ENCODE measurements around the gene EEPD1.
A peak's percentile ranks its signal among the peaks of the same experiment; 100 is the strongest.

EEPD1 gene

DNA sequence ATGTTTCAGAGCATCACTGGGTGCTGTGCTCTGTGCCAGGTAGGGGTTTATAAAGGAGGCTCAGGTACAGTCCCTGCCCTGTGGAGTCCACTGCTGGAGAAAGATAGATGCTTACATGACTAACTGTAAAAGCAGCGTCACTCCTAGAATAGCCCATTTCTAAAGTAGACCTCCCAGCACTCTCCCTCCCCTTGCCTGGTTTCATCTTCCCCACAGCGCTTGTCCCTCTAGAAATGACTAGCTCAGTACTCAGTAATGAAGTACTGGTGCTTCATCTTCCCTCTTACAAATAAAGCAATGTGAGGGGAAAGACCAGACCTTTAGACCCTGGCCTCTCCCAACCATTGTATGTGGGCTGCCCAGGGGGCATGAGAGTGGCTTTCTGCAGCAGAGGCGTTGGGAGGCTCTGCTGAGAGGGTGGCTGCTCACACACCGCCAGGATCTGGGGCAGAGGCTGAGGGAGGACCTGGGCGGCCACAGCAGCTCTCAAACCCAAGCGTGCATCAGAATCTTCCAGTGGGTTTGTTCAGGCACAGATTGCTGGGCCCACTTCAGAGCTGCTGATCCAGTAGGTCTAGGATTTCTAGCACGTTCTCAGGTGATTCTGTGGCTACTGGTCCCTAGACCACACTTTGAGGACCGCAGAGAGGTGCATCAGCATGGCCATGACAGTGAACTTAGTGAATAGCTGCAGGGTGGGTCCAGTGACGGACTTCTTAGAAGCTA, 126.3 kb downstream of the EEPD1 start:
- no peak for DNase-seq (ENCODE audit: low spot score)

DNA sequence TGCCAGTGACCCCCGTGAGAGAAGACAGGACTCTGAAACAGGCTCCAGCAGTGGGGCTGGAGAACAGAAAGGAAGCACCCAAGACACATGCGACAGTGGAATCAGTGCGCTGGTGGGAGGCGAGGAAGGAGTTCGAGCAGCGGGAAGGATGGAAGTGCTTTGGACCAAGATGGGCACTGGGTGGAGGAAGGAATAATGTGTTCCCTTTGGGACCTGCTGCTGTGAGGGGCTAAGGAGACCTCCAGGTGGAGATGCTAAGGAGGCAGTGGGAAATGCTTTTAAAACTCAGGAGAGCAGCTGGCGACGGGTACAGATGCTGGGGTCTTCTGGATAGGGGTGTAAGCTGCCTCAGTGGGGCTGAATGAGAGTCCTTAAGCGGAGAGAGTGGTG, 126.9 kb downstream of the EEPD1 start:
- DNase-seq (ENCODE audit: low spot score): no peak

DNA sequence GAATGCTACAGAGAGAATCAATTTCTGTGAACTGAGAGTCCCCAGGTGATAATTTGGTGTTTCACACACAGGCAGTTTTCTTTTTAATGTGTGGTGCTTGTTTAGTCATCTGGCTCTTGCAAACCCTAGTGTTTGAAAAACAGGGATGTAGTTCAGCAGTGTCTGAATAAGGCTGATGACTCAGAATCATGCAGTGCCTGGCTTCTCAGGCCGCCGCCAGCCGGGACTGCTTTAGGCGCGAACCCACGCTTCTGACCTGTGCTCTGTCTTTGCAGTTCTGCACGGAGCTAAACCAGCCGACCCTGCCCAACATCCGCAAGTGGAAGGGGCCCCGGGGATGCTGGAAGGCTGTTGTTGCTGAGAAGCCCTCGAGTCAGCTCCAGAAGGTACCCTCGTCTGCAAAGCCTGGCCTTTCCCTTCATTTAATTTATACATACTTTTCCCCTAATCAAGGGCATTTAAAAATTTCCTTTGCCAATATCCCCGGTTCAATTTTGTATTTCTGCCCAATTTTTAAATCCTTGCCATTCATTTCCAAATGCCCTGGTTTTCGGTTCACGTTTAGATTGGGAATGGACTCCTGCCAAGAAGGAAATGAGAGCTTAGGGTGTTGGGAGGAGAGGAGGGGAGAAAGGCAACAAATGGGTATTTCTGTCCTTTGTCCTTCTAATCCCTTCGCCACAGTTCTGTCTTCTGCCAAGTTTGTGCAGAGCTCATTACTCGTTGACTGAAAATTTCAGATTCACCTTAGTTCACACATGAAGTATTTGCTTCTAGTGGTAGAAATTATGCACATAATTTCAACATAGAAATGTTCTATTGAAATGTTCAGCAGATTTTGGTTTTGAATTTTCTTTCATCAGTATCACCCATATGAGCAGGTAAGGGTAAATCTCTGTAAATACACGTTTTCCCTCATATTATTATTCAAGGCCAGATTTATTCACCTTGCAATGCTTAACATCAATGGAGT, 128.1 kb downstream of the EEPD1 start:
- no peak for DNase-seq (ENCODE audit: low spot score)

DNA sequence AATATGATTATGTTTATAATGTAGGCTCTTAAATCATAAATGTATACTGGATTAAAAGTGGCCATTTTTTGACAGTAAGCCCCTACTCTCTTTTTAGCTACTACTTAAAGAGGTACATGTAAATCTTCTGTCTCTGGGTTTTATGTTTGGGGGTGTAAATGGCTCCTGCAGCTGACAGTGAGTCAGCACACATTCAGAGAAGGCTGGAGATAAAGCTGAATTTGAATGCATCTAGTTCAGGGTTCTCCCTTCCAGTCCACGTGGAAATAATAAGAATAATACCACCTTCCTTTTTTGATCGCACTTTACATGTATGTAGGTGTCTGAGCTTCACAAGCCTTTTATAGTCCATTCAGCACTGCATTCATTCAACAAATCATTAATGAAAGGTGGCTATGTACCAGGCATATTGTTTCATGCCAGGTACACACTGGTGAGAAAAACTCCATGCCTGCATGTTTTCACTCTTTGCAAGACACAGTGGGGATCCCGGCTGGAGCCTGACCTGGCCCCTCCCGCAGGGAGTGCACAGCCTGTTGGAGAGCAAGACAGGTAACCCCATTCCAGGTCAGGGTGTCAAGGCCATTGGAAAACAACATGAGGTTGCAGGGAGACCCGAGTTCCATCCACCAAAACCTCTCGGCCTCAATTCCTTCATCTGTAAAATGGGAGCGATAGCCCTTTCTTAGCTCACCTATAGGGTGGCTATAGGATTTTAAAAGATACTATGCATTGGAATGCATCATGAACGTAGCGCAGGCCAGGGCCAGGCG, 129.1 kb downstream of the EEPD1 start:
- DNase-seq (ENCODE audit: low spot score): no peak

DNA sequence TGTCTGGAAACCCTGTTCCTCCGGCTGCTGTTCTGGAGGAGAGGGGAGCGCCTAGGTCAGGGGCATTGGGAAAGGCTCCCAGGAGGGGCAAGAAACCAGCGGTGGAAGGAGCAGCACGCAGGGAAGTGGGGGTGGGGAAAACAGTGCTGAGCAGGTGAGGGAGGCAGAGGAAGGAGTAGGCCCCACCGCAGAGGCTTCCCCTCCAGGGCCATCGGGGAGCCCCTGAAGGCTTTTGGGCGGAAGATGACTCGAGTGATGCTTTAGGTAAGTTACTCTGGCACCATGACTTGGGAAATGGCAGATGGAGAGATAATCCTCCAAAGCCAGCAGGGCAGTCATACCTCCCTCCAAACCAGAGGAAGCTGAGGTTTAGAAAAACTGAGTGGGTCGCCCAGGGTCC, 130.1 kb downstream of the EEPD1 start:
- DNase-seq (ENCODE audit: low spot score): no peak

DNA sequence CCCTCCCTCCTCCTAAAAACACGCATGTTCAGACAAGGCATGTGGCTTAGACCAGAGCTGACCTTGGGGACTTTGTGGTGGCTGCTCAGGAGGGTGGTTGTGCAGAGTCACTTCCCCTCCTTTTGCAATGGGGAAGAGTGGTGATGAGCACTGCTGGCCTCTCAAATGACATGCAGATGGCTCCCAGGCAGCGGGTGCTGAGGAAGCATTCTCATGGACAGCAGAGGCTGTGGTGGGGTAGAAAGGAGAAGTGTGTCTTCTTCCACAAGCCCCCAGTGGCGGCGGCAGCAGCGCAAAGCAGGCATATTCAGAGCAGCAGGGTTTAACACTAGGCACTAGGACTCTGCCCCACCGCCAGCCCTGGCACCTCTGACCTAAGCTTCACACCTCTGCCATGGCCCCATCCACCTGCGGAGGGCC, 130.7 kb downstream of the EEPD1 start:
- no peak for DNase-seq (ENCODE audit: low spot score)

DNA sequence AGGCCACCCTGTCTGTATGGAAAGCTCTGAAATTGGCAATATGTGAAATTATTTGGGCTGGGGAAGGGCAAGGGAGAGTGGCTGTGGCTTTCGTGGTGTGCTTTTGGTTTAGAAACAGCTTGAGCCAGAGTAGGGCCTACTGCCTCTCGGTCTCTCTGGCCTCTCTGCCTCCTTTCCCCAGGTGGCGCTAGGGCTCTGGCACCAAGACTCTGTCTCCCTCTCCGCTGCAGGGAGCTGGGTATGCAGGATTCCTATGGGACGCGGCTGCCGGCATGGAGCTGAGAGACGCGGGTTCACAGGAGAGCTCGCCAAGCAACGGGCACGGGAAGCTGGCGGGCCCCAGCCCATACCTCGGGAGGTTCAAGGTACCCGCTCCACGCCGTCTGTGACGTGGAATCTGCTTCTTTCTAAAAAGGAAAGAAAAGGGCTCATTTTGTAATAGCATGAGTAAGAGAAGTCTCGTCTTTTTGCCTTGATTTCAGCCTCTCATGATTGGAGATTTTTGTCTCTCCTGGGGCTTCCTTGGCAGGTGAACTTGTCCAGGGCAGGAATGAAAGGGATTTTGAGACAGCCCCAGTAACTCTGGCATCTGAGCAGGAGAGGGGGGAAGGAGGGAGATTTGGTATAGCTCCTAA, 131.5 kb downstream of the EEPD1 start:
- no peak for DNase-seq (ENCODE audit: low spot score)

DNA sequence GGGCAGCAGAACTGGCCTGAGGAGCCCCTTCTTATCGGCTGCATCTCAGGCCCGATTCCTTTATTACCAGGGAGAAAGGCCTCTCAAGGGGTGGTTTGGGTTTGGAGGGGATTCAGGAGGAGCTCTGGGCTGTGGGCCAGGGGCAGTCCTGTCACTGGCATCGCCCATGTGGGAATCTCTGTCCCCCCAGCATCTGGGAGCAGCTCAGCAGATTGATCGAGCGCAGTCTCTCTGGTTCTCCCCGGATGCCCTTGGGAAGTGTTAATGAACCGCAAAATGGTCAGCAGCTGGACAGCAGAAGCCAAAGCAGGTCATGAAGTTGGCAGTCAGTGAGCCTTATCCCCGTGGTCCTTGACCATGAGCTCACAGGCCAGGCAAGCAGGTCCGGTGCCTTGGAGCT, 132.2 kb downstream of the EEPD1 start:
- DNase-seq (ENCODE audit: low spot score): no peak

DNA sequence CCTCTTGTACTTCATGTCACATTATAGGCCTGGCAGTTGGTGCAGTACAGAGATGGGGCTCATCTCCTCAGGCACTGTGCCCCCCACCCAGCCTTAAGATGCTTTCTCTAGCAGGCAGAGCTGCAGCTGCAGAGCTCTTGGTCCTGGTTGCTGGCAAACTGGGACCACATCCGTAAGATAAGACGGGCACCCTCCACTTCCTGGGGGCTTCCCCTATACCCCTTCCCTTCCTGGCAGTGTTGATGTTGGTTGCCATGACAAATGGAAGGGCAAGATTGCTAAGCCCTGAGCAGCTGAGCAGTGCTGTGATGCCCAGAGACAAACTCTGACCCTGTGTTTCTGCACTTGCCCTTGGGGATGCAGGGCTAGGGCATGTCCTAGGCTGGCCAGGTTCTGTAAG, 133.2 kb downstream of the EEPD1 start:
- no peak for DNase-seq (ENCODE audit: low spot score)

DNA sequence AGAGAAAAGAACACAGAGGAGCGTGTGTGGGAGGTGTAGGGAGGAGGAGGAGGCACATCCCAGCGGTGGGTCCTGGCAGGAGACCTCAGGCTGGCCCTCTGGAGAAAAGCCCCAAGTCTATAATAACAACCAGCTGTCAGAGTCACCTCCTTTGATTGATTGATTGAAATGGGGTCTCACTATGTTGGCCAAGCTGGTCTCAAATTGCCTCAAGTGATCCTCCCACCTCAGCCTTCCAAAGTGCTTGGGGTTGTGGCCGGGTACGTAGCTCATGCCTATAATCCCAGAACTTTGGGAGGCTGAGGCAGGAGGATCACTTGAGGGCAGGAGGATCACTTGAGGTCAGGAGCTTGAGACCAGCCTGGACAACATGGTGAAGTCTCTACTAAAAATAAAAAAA, 133.6 kb downstream of the EEPD1 start:
- DNase-seq (ENCODE audit: low spot score): no peak

DNA sequence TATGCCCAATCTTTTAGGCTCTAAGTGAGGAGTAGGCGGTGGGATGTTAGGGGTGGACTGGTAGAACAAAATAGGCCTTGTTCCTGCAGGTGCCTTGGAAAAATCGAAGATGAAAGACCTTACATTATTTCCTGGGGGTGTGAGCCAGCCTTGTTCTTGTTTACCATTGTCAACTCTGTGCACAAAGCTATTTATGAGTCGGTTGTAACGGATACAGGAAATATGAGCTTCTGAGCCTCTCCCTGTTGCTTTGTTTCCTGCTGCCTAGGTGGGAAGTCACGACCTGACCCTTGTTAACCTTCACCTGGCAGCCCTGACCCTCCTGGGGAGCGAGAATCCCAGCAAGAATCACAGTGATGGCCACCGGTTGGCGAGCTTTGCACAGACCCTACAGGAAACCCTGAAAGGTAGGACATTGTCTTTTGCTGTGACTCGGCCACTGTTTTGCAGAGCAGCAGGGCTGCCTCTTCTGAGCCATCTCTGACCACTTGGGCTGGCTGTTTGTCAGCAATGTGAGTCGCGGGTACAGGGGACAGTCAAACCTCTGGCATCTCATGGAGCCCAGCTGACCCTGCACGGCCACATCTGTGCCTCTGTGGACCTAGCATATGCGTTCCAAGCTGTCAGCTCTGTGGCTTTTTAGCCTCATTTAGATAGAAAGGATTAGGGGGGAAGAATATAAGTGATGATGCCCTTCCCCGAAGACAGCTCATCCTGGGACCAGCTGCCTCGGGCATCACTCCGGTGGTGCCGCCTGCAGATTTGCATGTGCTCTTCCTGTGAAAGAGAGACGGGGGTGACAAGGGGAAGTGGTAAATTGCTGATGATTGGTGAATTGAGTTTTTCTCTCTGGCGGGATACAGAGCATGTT, 134.6 kb downstream of the EEPD1 start:
- DNase-seq (ENCODE audit: low spot score): no peak

DNA sequence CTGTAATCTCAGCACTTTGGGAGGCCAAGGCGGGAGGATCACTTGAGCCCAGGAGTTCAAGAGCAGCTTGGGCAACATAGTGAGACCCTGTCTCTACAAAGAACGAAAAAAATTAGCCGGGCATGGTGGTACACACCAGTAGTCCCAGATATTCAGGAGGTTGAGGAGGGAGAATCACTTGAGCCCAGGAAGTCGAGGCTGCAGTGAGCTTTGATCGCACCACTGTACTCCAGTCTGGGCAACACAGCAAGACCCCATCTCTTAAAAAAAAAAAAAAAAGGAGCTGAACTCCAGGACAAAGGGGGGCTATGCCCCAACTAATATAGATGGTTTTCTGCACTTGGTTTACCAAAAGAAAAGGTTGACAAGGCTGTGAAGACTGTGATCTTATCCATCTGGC, 135.4 kb downstream of the EEPD1 start:
- DNase-seq (ENCODE audit: low spot score): no peak

DNA sequence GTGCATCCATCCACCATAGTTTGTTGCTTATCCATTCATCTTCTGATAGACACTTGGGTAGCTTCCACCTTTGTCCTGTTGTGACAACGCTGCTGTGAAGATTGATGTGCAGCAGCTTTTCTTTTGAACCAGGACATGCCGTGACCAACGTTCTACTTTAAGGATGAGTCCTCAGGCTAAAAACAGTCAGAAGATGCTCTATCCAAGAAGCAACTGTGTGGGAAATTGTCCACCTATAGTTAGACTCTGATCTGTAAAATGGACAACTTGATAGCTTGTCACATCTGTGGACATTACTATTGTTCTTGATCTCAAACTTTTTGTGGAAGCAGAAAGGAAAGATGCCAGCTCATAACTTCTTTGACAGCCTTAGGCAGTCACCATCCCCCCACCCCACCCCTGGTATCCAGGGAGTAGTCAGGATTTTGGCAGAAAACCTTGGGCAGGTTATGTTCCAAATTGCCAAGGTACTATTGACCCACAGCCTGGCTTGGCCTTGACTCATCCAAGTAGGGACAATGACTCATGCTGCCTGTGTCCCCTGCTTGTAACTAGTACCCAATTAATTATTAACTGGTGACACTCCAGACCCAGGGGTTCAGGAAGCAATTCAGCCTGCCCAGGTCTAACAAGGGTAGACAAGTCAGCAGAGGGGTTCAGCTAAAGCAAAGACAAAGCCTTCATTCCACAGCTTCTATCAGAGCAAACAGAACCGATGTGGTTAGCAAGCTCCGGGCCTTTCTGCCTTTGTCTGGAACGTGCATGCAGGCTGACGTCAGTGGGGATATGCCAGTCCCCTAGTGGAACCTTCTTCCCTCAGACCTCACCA, 137.0 kb downstream of the EEPD1 start:
- DNase-seq (ENCODE audit: low spot score): no peak

DNA sequence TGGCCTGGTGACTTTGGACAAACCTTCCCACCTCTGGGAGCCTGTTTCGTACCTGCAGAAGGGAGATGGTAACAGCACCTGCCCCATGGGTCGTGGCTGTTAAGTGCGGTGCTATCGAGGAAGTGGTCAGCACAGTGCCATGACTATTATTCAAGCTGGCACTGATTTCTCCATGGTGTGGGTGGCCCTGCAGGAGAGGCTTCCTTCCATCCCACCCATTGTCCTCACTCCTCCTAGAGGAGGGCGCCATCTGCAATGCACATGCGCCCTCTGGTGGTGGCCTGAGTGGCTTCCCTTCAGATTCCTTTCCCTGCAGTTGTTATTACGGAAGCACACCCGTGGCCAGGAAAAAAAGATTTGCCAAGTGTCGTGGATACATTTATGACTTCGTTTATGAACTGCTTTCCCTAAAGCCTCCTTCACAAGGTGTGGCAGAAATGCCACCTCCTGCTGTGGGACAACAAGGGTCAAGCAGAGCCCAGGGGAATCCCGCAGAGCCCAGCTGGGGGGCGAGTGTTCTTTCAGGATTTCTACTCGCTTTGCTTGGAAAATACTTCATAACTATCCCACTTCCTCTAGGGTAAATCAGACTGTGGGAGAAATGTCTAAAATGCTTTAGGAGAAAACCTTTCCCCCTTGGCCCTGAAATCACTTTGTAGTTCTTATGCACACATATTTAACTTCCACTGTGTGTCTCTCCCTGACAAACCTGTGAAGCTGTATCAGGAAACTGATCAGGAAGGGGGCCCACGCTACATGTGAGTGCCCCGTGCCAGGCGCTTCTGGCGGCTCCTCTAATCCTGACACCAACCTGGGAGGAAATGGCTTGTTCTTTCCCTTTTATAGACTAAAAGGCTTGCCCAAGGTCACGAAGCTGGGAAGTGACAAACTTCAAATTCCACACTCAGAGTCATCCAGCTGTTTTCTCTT, 138.6 kb downstream of the EEPD1 start:
- peak; percentile 75 for DNase-seq (ENCODE audit: low spot score)

DNA sequence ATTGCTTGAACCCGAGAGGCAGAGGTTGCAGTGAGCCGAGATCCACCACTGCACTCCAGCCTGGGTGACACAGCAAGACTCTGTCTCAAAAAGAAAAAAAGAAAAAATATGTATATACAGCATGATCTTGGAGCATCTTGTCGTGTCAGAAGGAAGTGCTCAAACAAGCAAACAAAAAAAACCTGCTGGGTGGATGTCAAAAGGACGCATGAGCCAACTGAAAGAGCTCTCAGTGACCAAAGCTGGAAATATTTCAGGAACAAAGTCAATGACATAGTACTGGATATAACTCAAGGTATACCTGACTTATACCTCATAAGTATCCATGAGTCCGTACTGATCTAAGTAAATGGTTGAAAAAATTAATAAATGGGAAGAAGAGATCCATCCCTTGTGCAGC, 142.0 kb downstream of the EEPD1 start:
- DNase-seq (ENCODE audit: low spot score): no peak

DNA sequence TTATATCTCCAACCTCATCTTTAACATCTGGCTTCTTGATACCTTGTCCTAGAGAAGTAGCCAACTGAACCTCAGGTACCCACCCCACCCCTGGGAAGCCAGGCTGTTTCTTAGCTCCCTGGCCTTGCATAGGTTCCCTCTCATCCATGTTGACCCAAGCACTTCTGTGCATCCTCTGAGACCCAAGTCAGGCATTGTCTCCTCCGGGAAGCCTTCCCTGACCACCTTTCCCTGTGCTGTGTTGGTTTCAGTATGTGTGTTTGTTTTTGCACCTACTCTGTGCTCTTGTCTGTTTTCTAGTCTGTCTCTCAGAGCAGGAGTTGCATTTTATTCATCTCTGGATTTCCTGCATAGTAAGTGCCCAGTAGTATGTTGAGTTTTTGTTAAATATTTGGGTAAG, 143.2 kb downstream of the EEPD1 start:
- DNase-seq (ENCODE audit: low spot score): no peak

DNA sequence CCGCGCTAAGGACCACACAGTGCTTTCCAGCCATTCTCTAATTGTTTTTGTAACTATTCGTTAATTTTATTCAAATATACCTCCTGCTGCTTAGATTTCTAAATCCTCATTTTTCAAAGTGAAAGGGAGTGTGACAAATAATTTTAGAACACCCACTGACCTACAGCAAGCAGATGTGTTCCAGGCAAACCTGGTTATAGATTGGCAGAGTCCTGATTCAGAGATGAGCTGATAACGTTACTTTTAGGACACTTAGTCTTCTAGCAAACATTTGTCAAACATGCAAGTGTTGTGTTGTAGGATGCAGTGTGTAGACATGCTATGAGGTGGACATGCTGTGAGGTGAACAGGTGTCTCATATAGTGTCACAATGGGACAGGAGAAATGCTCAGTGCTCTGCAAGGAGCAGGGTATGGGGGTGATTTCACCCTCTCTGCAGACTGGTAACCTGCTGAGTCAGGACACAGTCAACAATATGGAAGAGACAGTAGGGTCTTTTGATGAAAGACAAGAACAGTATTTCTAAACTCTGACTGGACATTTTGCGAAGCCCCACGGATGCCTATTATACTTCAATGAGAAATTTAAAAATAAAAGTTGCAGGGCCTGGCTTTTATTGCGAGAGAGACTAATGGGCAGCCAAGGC, 144.4 kb downstream of the EEPD1 start:
- no peak for DNase-seq (ENCODE audit: low spot score)

DNA sequence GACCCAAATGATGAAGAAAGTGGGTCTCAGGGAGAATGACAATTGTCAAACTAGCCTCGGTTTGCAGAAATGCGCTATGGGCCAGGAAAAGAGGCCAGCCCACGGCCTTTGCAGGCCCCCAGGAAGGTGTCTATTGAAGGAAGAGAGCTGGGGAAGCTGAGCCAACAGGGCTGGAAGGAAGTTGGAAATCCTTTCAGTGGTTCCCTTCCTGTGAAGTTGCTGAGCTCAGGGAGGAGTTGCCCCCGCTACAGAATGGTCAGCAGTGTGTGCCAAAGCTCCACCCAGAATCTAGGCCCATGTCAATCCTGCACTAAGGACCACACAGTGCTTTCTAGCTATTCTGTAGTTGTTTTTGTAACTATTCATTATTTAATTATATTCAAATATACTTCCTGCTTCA, 145.1 kb downstream of the EEPD1 start:
- no peak for DNase-seq (ENCODE audit: low spot score)

Data from SK-N-DZ (cell line).